ENCODE measurements around the gene LLGL2.

DNA sequence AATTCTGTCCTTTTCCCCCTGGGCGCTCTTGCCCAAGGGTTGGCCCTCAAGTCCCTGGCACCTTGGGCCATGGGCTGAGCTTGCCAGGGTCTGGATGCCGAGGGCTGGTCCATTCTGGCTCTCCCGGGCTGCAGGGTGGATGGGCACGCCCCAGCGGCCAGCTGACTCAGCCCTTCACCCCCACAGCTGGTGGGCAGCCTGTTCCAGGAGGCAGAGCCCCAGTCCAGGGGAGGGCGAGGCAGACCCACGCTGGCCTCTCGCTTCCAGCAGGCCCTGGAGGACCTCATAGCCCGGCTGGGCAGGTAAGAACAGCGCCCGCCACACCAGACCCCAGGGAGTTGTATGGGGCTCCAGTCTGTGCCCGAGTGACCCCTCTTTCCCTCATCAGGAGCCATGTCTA lies 77.1 kb downstream of the LLGL2 start:
- TF ChIP-seq CTCF (IDR thresholded peaks at IDR 0.05) (no peak), POLR2A (IDR thresholded peaks at IDR 0.05) (no peak), POLR2AphosphoS5 (IDR thresholded peaks at IDR 0.05) (no peak), EP300 (IDR thresholded peaks at IDR 0.05) (no peak)

All from stomach (tissue), 4 donors.